Psoas muscle (tissue), 8 donors: ENCODE measurements around the gene CA10. TPM values are rescaled to one million over a fixed set of nuclear protein-coding genes. Genes with fewer than 3 reads are reported as not detected.
A peak's percentile ranks its signal among the peaks of the same experiment; 100 is the strongest.

Experiments
- ATAC-seq, 4 donors: fragments of 200-7000 bp; cut with Tn5 transposase; one replicate each; pipeline ENCODE4 v1.9.1; 2020; ENCODE audit warnings: moderate library complexity in 3 of 4, mild to moderate bottlenecking in 2 of 4
- DNase-seq, 2 donors: peaks; one replicate each; pipeline ENCODE4 v3.0.0-alpha.2; 2020
- H3K27ac ChIP-seq: fragments of 200-600 bp; one replicate; pipeline ENCODE4 v1.8.0; 2022
- H3K27me3 ChIP-seq, 3 donors: fragments of 200-600 bp in 1 of 3; one replicate each; pipeline versions ENCODE4 v1.6.1 to v1.8.0; 2013 to 2022; ENCODE audit warnings: low read length in 2 of 3, mild to moderate bottlenecking in 2 of 3, moderate library complexity in 1 of 3; ENCODE audit not compliant: insufficient read depth in 3 of 3
- H3K36me3 ChIP-seq, 2 donors: fragments of 200-600 bp in 1 of 2; one replicate each; pipeline versions ENCODE4 v1.6.1 to v1.8.0; 2013 to 2022; ENCODE audit warnings: low read depth in 1 of 2, mild to moderate bottlenecking in 1 of 2, moderate library complexity in 1 of 2; ENCODE audit not compliant: insufficient read depth in 1 of 2
- H3K4me1 ChIP-seq: fragments of 200-600 bp; one replicate; pipeline ENCODE4 v1.8.0; 2022
- H3K4me3 ChIP-seq: fragments of 200-600 bp; one replicate; pipeline ENCODE4 v1.8.0; 2022; ENCODE audit warnings: mild to moderate bottlenecking
- H3K9me3 ChIP-seq: fragments of 200-600 bp; one replicate; pipeline ENCODE4 v1.8.0; 2022
- WGBS, 3 donors: extraction: QIAGEN DNeasy Blood & Tissue Kit; methylation state at CpG; one replicate each; pipeline versions ENCODE4 v1.1.6 to v1.1.7; 2013; 5-methylcytosine and 5-hydroxymethylcytosine counted together
- intact Hi-C, 2 donors: fragments of 100-400 bp; cut with DNase I; formaldehyde crosslinking; loops; one replicate each; pipeline versions ENCODE4 v1.11.0 to v1.14.2; 2022
- polyA plus RNA-seq, 3 donors: library from polyadenylated mRNA; stranded (reverse); fragments of 200-250 nt; gene quantifications; one replicate each; pipeline ENCODE4 v1.2.3, GENCODE V29; 2013
- total RNA-seq, 4 donors: library from RNA; stranded (reverse); fragmentation: NEBNext Ultra II Directional in 2 of 4; extraction: Animal tissue kit (Norgen Biotek cat#: 25700) in 2 of 4; gene quantifications; one replicate each; pipeline versions ENCODE4 v1.2.1 to v1.2.4, GENCODE V29; 2021 to 2023
- TF ChIP-seq, protein P1 (sequence below): fragments of 200-600 bp; IDR thresholded peaks from one replicate; pipeline ENCODE4 v1.8.0; 2022; ENCODE audit warnings: antibody characterized with exemption
- donor health status: healthy with polysubstance abuse.
- donor health status: DM: no; HTN: no; CAD: no; lungs with moderate emphysema.
- donor health status: Bipolar disorder and iron deficiency.
- donor health status: healthy.
- donor health status: DM: yes; HTN: yes; CAD: no.
- donor health status: DM: no; HTN: no; CAD: no.
- donor health status: DM: no; HTN: no; CAD: no.
- donor health status: DM: yes; HTN: yes; CAD: no.

Gene CA10
- total and polyA plus RNA-seq, 7 donors: 0.03 to 0.04 TPM; not detected in 5

DNA sequence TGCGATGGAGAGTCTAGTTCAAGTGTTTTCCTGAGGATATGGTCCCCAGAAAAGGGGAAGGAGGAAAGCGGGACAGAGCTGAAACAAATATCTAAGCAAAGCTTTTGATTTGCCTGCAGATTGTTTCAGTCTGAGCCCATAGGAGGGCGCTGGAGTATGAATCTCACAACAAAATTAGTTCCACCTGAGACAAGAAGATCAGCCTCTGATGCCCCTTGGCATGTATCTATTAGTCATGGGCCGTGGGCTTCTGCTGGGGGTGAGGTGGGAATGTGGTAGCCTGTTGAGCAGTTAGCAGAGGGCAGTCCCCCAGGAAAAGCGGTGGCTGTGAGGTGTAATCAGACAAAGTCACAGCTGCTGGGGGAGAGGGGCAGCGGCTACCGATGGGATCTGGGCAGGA, 446.9 kb downstream of the CA10 start:
- no peak for ATAC-seq
- no peaks in the 10 kb centered on the region for H3K9me3 ChIP-seq
- no peaks in the 10 kb centered on the region for H3K36me3 ChIP-seq

DNA sequence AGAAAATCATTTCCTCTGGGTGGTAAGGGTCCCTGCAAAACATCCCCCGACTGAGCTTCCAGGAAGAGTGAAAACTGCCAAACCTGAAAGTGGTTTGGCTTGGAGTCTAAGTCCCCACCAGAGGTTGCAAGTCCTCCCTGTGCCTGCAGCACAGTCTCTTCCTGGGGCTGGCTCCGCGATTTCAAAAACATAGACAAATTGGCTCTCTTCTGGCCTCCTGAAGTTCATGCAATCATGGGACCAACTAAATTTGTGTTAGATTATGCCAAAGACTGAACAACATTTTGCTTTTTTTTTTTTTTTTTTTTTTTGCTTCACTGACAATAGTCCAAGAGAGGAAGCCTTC, 447.9 kb downstream of the CA10 start:
- H3K27ac ChIP-seq: no peak overlapping the region
- WGBS, 3 donors: 25 to 43% (median 41%) methylated on average over 3 of the region's 3 CpGs

More for the DNA sequence above, 446.9 kb downstream of the CA10 start:
- Histone ChIP-seq H3K27ac (no peak overlapping the region), H3K4me3 (no peak overlapping the region), H3K27me3 (no peaks in the 10 kb centered on the region), H3K4me1 (no peaks in the 10 kb centered on the region)
- DNase-seq: no peak
- TF ChIP-seq, protein P1, sequence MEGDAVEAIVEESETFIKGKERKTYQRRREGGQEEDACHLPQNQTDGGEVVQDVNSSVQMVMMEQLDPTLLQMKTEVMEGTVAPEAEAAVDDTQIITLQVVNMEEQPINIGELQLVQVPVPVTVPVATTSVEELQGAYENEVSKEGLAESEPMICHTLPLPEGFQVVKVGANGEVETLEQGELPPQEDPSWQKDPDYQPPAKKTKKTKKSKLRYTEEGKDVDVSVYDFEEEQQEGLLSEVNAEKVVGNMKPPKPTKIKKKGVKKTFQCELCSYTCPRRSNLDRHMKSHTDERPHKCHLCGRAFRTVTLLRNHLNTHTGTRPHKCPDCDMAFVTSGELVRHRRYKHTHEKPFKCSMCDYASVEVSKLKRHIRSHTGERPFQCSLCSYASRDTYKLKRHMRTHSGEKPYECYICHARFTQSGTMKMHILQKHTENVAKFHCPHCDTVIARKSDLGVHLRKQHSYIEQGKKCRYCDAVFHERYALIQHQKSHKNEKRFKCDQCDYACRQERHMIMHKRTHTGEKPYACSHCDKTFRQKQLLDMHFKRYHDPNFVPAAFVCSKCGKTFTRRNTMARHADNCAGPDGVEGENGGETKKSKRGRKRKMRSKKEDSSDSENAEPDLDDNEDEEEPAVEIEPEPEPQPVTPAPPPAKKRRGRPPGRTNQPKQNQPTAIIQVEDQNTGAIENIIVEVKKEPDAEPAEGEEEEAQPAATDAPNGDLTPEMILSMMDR: no peak
- intact Hi-C loops: no loop called here
- 86 to 88% (median 86%) methylated on average over 7 of the region's 7 CpGs for WGBS, 3 donors

DNA sequence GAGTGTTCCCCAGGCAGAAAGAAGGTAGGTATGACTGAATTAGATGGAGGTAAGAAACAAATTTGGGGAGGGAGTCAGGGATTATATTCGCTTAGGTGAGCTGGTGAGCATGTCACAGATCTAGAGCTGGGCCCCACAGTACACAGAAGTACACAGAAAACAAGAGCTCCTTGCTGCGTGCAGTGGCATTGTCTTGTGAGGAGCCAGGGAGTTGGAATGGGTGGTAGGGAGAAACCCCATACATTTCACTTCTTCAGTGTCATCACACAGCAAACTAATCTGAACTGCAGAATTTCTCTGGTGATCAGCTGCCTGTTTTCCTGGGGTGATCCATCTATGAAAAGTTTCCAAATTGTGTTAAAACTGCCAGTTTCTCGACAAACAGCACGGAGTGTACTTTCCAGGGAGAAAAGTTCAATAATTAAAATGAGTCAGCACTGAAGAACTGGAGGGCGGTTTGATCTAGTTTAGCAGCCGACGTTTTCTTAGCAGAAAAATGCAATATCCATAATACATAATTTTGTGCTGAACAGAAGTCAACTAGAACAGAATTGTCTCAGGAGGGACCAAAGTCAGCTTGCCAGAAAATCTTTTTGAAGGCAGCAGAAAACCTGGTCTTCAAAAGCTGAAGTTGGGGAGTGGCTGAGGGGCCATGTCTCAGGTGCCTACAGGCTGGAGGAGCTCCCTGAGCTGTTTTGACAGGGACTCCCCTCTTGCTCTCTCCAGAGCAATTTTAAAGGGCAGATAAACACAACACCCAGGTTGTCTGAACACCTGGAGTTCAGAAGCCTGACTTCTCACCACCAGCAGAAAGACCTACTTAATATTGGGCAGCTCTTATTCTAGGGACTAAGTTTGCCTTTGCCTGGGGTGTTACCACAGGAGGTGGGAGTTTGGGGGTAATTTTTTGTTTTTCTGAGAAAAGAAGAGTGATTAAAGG, 448.6 kb downstream of the CA10 start:
- TF ChIP-seq, protein P1: no peak
- no peaks in the 10 kb centered on the region for H3K9me3 ChIP-seq
- intact Hi-C loops: no loop called here
- no peaks in the 10 kb centered on the region for H3K27me3 ChIP-seq
- H3K4me3 ChIP-seq: no peak overlapping the region
- ATAC-seq (no peak), DNase-seq (no peak)
- H3K4me1 ChIP-seq: no peaks in the 10 kb centered on the region
- no peaks in the 10 kb centered on the region for H3K36me3 ChIP-seq
- no peak overlapping the region for H3K27ac ChIP-seq
- 45 to 71% (median 59%) methylated on average over 7 of the region's 7 CpGs for WGBS, 3 donors

More for the DNA sequence above, 447.9 kb downstream of the CA10 start:
- Histone ChIP-seq H3K9me3 (no peaks in the 10 kb centered on the region), H3K36me3 (no peaks in the 10 kb centered on the region), H3K27me3 (no peaks in the 10 kb centered on the region), H3K4me3 (no peak overlapping the region), H3K4me1 (no peaks in the 10 kb centered on the region)
- intact Hi-C loops: no loop called here
- no peak for DNase-seq
- TF ChIP-seq, protein P1: no peak
- peak in 1 of 4 donors; percentile 45 for ATAC-seq

DNA sequence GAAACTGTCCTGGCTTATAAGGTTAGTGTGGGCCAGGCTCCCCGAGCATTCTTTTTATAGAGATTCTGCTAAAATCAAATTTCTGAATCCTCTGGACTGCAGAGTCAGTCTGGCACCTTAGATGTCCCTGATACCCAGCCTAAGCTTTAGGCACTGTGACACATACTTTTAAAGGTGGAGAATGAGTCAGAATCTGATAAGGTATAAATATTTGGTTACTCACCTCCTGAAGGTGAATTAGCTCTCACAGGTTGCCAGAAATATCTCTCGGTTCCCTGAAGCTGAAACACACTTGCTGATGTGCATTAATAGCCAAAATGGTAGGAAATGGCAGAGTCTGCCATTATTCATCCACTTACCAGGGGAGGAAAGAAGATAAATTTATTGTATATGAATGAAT, 451.3 kb downstream of the CA10 start:
- DNase-seq (no peak), ATAC-seq (no peak)
- TF ChIP-seq, protein P1: no peak
- intact Hi-C loops: no loop called here
- no peak overlapping the region for H3K4me3 ChIP-seq
- H3K9me3 ChIP-seq: no peaks in the 10 kb centered on the region
- H3K4me1 ChIP-seq: no peaks in the 10 kb centered on the region
- no peaks in the 10 kb centered on the region for H3K36me3 ChIP-seq
- 89 to 97% (median 92%) methylated on average over 2 of the region's 2 CpGs for WGBS, 3 donors
- no peaks in the 10 kb centered on the region for H3K27me3 ChIP-seq
- no peak overlapping the region for H3K27ac ChIP-seq
